COR-L47 (cell line): Measurements from ENCODE around the gene DLGAP4.
A peak's percentile ranks its signal among the peaks of the same experiment; 100 is the strongest.

Experiments used
- DNase-seq: peaks from one replicate; lab custom pipeline; 2025; lab: John Stamatoyannopoulos, UW

Gene DLGAP4

GRCh38 chr20:36478137-36478905 is 172.2 kb downstream of the DLGAP4 start:
- DNase-seq = no peak

GRCh38 chr20:36479938-36480337 is 173.8 kb downstream of the DLGAP4 start:
- DNase-seq = no peak

GRCh38 chr20:36480456-36481048 is 174.4 kb downstream of the DLGAP4 start:
- DNase-seq = no peak

GRCh38 chr20:36481380-36482043 is 175.4 kb downstream of the DLGAP4 start:
- no peak for DNase-seq

GRCh38 chr20:36482044-36482473 is 175.9 kb downstream of the DLGAP4 start:
- DNase-seq = peak; percentile 40

GRCh38 chr20:36483209-36483918 is 177.2 kb downstream of the DLGAP4 start:
- DNase-seq = no peak

- no peak for DNase-seq
These were observed 178.0 kb downstream of the DLGAP4 start for GRCh38 chr20:36483919-36484808.

- no peak for DNase-seq
These were observed 179.1 kb downstream of the DLGAP4 start for GRCh38 chr20:36485286-36485685.

GRCh38 chr20:36487069-36487468 is 180.9 kb downstream of the DLGAP4 start:
- DNase-seq = no peak

GRCh38 chr20:36490191-36490590 is 184.1 kb downstream of the DLGAP4 start:
- no peak for DNase-seq

- DNase-seq = no peak
These were observed 185.9 kb downstream of the DLGAP4 start for GRCh38 chr20:36491901-36492617.

- peak; percentile 12 for DNase-seq
These were observed 187.1 kb downstream of the DLGAP4 start for GRCh38 chr20:36493051-36493800.

- DNase-seq = no peak
These were observed 187.6 kb downstream of the DLGAP4 start for GRCh38 chr20:36493801-36494114.

- DNase-seq = no peak
These were observed 190.8 kb downstream of the DLGAP4 start for GRCh38 chr20:36496707-36497669.

GRCh38 chr20:36497856-36498255 is 191.7 kb downstream of the DLGAP4 start:
- DNase-seq = no peak

GRCh38 chr20:36498386-36499179 is 192.4 kb downstream of the DLGAP4 start:
- no peak for DNase-seq

GRCh38 chr20:36499211-36499610 is 193.1 kb downstream of the DLGAP4 start:
- DNase-seq = no peak
